GM12878 (cell line): ENCODE results near the gene ALX4.

Experiments
- ATF2 ChIP-seq: IDR thresholded peaks from 2 replicates; pipeline ENCODE4 v1.6.1; 2012; ENCODE audit warnings: low read length, inconsistent platforms
- CEBPB ChIP-seq, 2 experiments: fragments of 150-350 bp in 1 of 2; IDR thresholded peaks; 2 replicates each; pipeline ENCODE4 v1.6.1; 2012 to 2014; ENCODE audit warnings: low read depth in 2 of 2, low read length in 2 of 2, borderline replicate concordance in 1 of 2, inconsistent platforms in 1 of 2
- CREB1 ChIP-seq: IDR thresholded peaks from 2 replicates; pipeline ENCODE4 v1.6.1; 2012; ENCODE audit warnings: low read depth, mild to moderate bottlenecking, inconsistent platforms
- CTCF ChIP-seq, 3 experiments: IDR thresholded peaks in 2 of 3; conservative IDR thresholded peaks in 1 of 3; 2 replicates each; pipeline ENCODE4 v1.5.1; 2011; ENCODE audit warnings: low read depth in 3 of 3, low read length in 3 of 3, mild to moderate bottlenecking in 3 of 3, control low read depth in 2 of 3, moderate library complexity in 2 of 3, inconsistent platforms in 1 of 3, mixed read lengths in 1 of 3; ENCODE audit not compliant: control insufficient read depth in 2 of 3, insufficient read depth in 1 of 3; ENCODE audit errors: extremely low read depth in 1 of 3
- MXI1 ChIP-seq: fragments of 150-350 bp; IDR thresholded peaks from 2 replicates; pipeline ENCODE4 v1.6.1; 2011; ENCODE audit warnings: low read depth, mild to moderate bottlenecking, inconsistent platforms, low read length, improper control_type of control experiment
- POLR2A ChIP-seq: IDR thresholded peaks from 2 replicates; pipeline ENCODE4 v1.6.1; 2011; ENCODE audit warnings: low read depth, mild to moderate bottlenecking, low read length
- POLR2AphosphoS2 ChIP-seq: IDR thresholded peaks from 2 replicates; pipeline ENCODE4 v1.6.1; 2011; ENCODE audit warnings: low read depth, mild to moderate bottlenecking, low read length, improper control_type of control experiment, moderate library complexity
- POLR2AphosphoS5 ChIP-seq: IDR thresholded peaks from 2 replicates; pipeline ENCODE4 v1.6.1; 2011; ENCODE audit warnings: mild to moderate bottlenecking, low read length, inconsistent platforms
- RAD21 ChIP-seq: IDR thresholded peaks from 2 replicates; pipeline ENCODE4 v1.6.1; 2011; ENCODE audit warnings: mild to moderate bottlenecking, low read depth, low read length, moderate library complexity; ENCODE audit not compliant: insufficient read depth
- SIN3A ChIP-seq: IDR thresholded peaks from 2 replicates; pipeline ENCODE4 v1.6.1; 2012; ENCODE audit warnings: low read depth, low read length, improper control_type of control experiment

- no peak for TF ChIP-seq POLR2A
- TF ChIP-seq ATF2: no peak
- TF ChIP-seq POLR2AphosphoS5: no peak
- TF ChIP-seq MXI1: no peak
- TF ChIP-seq CTCF (IDR thresholded peaks at IDR 0.05 in 2 of 3, conservative IDR thresholded peaks at IDR 0.05 in 1 of 3; ENCODE audit: control insufficient read depth in 2 of 3, extremely low read depth in 1 of 3, insufficient read depth in 1 of 3, low read depth in 3 of 3, low read length in 3 of 3): no peak
- TF ChIP-seq POLR2AphosphoS2: no peak
- TF ChIP-seq CREB1: no peak
- no peak for TF ChIP-seq CEBPB (IDR thresholded peaks at IDR 0.05; ENCODE audit: borderline replicate concordance in 1 of 2, low read depth in 2 of 2, low read length in 2 of 2)
- TF ChIP-seq SIN3A: no peak
- TF ChIP-seq RAD21: no peak
These were observed 85.0 kb downstream of the ALX4 start for GRCh38 chr11:44224867-44225501.
